Activated naive CD8-positive, alpha-beta T cell treated with anti-CD3 and anti-CD28 coated beads, Interleukin-2, amount 10 ng/mL, durations not matched to agents 7 days and 5 days (primary cell): Measurements from ENCODE around the gene SLC16A1. TPM values are rescaled to one million over a fixed set of nuclear protein-coding genes. Genes with fewer than 3 reads are reported as not detected.

Source experiments
- ATAC-seq: fragments of 150-1000 bp; cut with Tn5 transposase; one replicate; pipeline ENCODE4 v1.10.0; 2021; ENCODE audit warnings: low read depth, moderate library complexity
- POLR2A ChIA-PET: fragments of 350-600 bp; sonication (Branson Sonifier 250); formaldehyde crosslinking; loops from one replicate; lab custom pipeline; 2021; ENCODE audit warnings: antibody characterized with exemption; lab: Charles Lee
- DNase-seq: peaks from one replicate; pipeline ENCODE4 v3.0.0; 2021
- H3K27ac Mint-ChIP-seq: one replicate; pipeline ENCODE4 v1.8.0; 2022; ENCODE audit warnings: mild to moderate bottlenecking, mixed read lengths
- H3K27me3 Mint-ChIP-seq: one replicate; pipeline ENCODE4 v1.8.0; 2022; ENCODE audit warnings: mild to moderate bottlenecking, moderate library complexity, mixed read lengths
- H3K36me3 Mint-ChIP-seq: one replicate; pipeline ENCODE4 v1.8.0; 2021; ENCODE audit warnings: mild to moderate bottlenecking, mixed read lengths
- H3K4me1 Mint-ChIP-seq: one replicate; pipeline ENCODE4 v1.8.0; 2021; ENCODE audit warnings: mixed read lengths
- H3K4me3 Mint-ChIP-seq: one replicate; pipeline ENCODE4 v1.8.0; 2022; ENCODE audit warnings: mild to moderate bottlenecking, moderate library complexity, mixed read lengths
- H3K9me3 Mint-ChIP-seq: one replicate; pipeline ENCODE4 v1.8.0; 2021; ENCODE audit warnings: mixed read lengths
- total RNA-seq, 2 experiments: library from RNA; stranded (reverse); gene quantifications; one replicate each; pipeline ENCODE4 v1.2.3, GENCODE V29; 2021

Gene SLC16A1
- total RNA-seq, 2 experiments from 2014 or later = 31.4 to 35.4 TPM

DNA sequence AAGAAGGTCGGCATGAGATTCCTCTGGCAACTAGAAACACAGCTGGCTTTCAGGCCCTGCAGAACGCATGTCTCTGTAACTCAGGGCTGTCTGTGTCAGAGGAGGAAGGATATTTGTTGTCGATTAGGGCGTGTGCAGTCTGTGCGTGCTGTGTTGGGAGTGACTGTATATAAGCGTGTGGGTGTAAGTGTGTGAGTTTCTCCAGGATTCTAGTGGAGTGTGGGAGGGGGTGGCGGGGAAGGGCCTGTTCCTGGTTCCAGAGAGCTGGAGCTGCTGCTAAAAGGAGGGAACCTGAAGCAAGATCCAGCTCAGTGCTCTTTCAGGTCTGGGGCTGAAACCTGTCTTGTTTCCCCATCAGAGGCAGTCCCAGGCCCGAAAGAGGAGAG is 74.3 kb downstream of the SLC16A1 start:
- no peak overlapping the region for H3K4me3 Mint-ChIP-seq
- peaks cover 31% of the 10 kb centered on the region for H3K27me3 Mint-ChIP-seq
- POLR2A ChIA-PET = interaction anchor here (1.1 to 1.5 kb wide), 2 partner anchors 165 to 191 kb away, joined by 4 read pairs; partner anchors contain the start of gene LRIG2
- no peaks in the 10 kb centered on the region for H3K9me3 Mint-ChIP-seq
- H3K4me1 Mint-ChIP-seq = peaks cover 3% of the 10 kb centered on the region
- ATAC-seq (no peak), DNase-seq (no peak)
- no peaks in the 10 kb centered on the region for H3K36me3 Mint-ChIP-seq
- H3K27ac Mint-ChIP-seq = no peak overlapping the region

DNA sequence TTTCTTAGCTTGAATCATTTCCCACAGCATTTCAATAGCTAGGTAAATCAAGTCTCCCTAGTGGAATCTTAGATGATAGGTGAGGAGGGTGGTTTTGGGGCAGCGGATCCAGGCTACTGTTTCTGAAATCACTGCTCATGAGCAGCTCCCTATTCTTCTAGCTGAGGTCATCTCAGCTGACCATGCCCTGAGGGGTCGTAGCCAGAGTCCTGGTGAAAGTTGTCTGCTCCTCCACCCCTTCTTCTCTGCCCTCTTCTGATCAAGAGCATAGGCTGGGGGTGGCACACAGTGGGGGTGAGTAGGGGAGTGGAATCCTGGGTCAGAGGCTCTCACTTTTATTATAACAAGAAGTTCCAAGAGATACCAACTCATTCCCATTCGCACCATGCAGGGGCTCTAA is 76.2 kb downstream of the SLC16A1 start:
- peaks cover 3% of the 10 kb centered on the region for H3K4me1 Mint-ChIP-seq

DNA sequence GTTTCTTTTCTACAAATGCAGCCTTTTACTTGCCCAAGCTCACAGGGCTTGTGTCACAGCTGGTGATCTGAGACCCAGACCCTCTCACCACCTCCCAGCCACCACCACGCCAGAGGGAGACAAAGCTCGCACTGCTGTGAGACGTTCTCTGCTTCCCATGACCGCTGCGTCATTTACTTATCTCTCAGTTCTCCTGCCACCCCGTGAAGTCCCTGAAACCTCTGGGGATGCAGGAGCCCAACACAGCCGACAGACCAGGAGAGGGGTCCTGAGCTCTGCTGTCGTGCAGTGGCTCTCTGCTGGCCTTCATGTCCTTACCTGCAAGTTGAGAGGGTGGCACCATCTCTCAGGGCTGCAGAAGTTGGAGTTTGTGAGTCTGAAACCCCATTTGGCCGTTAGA is 77.7 kb downstream of the SLC16A1 start:
- H3K27ac Mint-ChIP-seq = no peak overlapping the region

More for the DNA sequence above, 76.2 kb downstream of the SLC16A1 start:
- ATAC-seq = no peak
- no peak overlapping the region for H3K27ac Mint-ChIP-seq
- no peak for DNase-seq
- no peaks in the 10 kb centered on the region for H3K36me3 Mint-ChIP-seq
- H3K27me3 Mint-ChIP-seq = peaks cover 49% of the 10 kb centered on the region
- H3K9me3 Mint-ChIP-seq = no peaks in the 10 kb centered on the region
- POLR2A ChIA-PET = interaction anchor here (1.0 kb wide), 1 partner anchor 193 kb away, joined by 3 read pairs; the partner anchor contains the start of gene LRIG2
- no peak overlapping the region for H3K4me3 Mint-ChIP-seq

DNA sequence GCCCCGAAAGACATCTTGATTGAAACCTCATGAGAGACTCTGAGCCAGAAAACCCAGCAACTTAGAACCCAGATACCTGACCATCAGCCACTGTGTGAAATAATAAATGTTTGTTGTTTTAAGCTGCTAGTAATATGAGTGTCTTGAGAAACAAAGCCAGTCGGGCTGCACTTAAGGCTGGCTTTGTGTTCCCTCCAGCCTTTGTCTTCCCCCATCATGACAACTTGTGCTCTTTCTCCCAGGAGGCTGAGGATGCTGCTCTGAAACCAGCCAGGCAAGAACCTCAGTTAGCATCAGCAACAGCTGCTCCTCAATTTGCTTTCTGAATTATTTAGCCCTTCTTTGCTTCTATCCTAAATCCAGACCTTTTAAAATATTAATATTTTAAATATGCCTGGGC is 78.2 kb downstream of the SLC16A1 start:
- H3K9me3 Mint-ChIP-seq = no peaks in the 10 kb centered on the region
- ATAC-seq (no peak), DNase-seq (no peak)
- H3K27me3 Mint-ChIP-seq = peaks cover 55% of the 10 kb centered on the region
- H3K4me1 Mint-ChIP-seq = peaks cover 6% of the 10 kb centered on the region
- POLR2A ChIA-PET = no interaction called here
- H3K27ac Mint-ChIP-seq = no peak overlapping the region
- H3K4me3 Mint-ChIP-seq = no peak overlapping the region
- no peaks in the 10 kb centered on the region for H3K36me3 Mint-ChIP-seq

More for the DNA sequence above, 77.7 kb downstream of the SLC16A1 start:
- H3K4me3 Mint-ChIP-seq = no peak overlapping the region
- POLR2A ChIA-PET = no interaction called here
- H3K9me3 Mint-ChIP-seq = no peaks in the 10 kb centered on the region
- H3K4me1 Mint-ChIP-seq = peaks cover 6% of the 10 kb centered on the region
- peaks cover 50% of the 10 kb centered on the region for H3K27me3 Mint-ChIP-seq
- ATAC-seq (no peak), DNase-seq (no peak)
- no peaks in the 10 kb centered on the region for H3K36me3 Mint-ChIP-seq

DNA sequence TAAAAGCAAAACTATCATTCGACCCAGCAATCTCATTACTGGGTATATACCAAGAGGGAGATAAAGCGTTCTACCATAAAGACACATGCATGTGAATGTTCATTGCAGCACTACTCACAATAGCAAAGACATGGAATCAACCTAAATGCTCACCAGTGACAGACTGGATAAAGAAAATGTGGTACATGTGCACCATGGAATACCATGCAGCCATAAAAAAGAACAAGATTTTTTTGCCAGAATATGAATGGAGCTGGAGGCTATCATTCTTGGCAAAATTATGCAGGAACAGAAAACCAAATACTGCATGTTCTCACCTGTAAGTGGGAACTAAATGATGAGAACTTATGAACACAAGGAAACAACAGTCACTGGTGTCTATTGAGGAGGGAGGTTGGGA is 79.7 kb downstream of the SLC16A1 start:
- no peak for ATAC-seq
- Mint-ChIP-seq H3K36me3 (no peaks in the 10 kb centered on the region), H3K27ac (no peak overlapping the region), H3K4me3 (no peak overlapping the region), H3K4me1 (peaks cover 8% of the 10 kb centered on the region), H3K9me3 (no peaks in the 10 kb centered on the region), H3K27me3 (peaks cover 64% of the 10 kb centered on the region)
- POLR2A ChIA-PET = no interaction called here
- DNase-seq = no peak

DNA sequence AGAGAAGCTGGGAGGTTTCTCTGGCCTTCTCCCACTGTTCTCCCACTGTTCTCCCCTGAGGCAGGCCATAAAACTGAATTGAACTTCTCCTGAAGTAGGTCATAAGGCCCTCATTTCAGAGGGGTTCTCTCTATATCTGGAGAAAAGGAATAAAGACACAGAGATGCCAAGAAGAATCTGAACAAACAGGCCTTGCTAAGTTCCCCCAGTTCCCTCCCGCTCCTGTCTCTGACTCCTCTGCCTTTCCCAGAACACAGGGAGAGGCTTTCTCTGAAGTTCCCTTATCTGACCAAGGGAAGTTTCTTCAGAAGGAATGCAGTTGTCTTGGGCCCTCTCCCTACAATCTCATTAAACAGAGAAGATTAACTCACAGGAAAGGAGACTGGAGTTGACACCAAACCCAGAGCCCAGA is 83.4 kb downstream of the SLC16A1 start:
- Mint-ChIP-seq H3K27me3 (peaks cover 42% of the 10 kb centered on the region), H3K4me3 (no peak overlapping the region), H3K4me1 (peaks cover 26% of the 10 kb centered on the region), H3K9me3 (no peaks in the 10 kb centered on the region), H3K27ac (no peak overlapping the region), H3K36me3 (peaks cover 2% of the 10 kb centered on the region)
- POLR2A ChIA-PET = no interaction called here
- DNase-seq (no peak), ATAC-seq (no peak)

DNA sequence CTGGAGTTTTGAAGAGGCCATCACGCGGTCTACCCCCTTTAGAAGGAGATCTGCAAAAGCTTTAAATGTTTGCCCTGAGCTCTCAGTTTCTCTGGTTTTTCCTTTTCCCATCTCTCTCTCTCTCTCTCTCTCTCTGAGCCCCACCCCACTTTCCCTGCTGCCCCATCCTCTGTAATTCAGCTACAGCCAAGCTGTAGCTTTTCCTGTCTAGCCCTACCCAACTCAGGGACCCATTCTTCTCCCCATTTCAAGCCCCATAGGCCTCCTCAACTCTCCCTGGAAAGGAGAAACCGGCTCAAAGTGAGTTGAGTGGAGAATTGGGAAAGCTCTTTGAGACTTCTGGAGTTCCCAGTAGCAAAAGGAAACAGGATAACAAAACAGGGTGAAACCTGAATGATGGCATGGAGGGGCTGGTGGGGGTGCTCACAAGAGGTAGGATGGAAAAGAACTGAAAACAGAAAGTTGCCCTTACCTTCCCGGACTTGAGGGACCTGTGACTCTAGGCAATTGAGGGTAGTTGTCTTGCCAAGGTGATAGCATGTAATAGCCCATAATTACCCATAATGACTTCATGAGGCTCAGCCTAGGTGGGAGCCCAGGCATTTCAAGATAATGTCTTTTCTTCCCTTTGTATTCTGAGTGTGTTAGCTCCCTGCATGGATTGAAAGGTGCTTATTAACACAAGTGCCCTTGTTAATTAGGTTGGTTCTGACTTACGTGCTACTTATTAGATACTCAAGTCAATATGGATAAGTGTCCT is 84.9 kb downstream of the SLC16A1 start:
- POLR2A ChIA-PET = no interaction called here
- H3K27me3 Mint-ChIP-seq = peaks cover 30% of the 10 kb centered on the region
- H3K4me3 Mint-ChIP-seq = no peak overlapping the region
- no peak overlapping the region for H3K27ac Mint-ChIP-seq
- peaks cover 26% of the 10 kb centered on the region for H3K4me1 Mint-ChIP-seq
- no peaks in the 10 kb centered on the region for H3K9me3 Mint-ChIP-seq
- no peak for DNase-seq
- H3K36me3 Mint-ChIP-seq = peaks cover 2% of the 10 kb centered on the region
- no peak for ATAC-seq

DNA sequence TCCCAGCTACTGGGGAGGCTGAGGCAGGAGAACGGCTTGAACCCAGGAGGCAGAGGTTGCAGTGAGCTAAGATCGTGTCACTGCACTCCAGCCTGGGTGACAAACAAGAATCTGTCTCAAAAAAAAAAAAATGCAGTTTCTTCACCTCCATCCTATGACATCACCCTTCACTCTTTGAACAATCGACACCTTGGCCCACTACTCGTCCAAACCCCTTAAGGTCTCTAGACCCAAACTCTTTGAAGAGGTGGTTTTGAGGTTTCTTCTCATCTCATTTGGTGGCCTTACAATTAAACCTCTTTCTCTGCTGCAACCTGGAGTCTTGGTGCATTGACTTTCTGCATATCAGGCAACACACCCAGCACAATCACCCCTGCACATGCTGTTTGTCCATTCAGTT is 86.1 kb downstream of the SLC16A1 start:
- peaks cover 2% of the 10 kb centered on the region for H3K36me3 Mint-ChIP-seq
- H3K4me3 Mint-ChIP-seq = peak overlapping the region; percentile 7
- DNase-seq (no peak), ATAC-seq (peak; percentile 57)
- H3K4me1 Mint-ChIP-seq = peaks cover 29% of the 10 kb centered on the region
- H3K27me3 Mint-ChIP-seq = peaks cover 21% of the 10 kb centered on the region
- peak overlapping the region; percentile 34 for H3K27ac Mint-ChIP-seq
- POLR2A ChIA-PET = no interaction called here
- no peaks in the 10 kb centered on the region for H3K9me3 Mint-ChIP-seq

DNA sequence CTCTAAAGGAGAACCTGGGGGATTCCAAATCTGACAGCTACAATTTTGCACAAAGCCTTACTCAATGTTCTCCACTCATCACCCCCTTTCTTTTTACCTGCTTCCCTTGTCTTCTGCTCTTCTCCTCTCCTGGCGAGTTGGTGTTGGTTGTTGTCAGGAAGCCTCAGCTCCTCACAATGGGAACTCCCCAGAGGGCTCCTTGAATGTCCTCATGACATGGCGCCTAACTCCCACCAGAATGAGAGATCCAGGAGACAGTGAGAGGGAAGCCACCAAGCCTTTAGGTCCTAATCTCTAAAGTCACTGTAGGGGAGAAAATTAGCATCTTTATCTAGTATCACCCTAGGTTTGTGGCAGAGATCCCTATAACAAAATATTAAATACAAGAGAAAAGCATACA is 87.8 kb downstream of the SLC16A1 start:
- ATAC-seq (no peak), DNase-seq (no peak)
- no peaks in the 10 kb centered on the region for H3K9me3 Mint-ChIP-seq
- peaks cover 19% of the 10 kb centered on the region for H3K27me3 Mint-ChIP-seq
- H3K4me1 Mint-ChIP-seq = peaks cover 33% of the 10 kb centered on the region
- H3K27ac Mint-ChIP-seq = no peak overlapping the region
- H3K4me3 Mint-ChIP-seq = no peak overlapping the region
- H3K36me3 Mint-ChIP-seq = peaks cover 2% of the 10 kb centered on the region
- POLR2A ChIA-PET = no interaction called here

DNA sequence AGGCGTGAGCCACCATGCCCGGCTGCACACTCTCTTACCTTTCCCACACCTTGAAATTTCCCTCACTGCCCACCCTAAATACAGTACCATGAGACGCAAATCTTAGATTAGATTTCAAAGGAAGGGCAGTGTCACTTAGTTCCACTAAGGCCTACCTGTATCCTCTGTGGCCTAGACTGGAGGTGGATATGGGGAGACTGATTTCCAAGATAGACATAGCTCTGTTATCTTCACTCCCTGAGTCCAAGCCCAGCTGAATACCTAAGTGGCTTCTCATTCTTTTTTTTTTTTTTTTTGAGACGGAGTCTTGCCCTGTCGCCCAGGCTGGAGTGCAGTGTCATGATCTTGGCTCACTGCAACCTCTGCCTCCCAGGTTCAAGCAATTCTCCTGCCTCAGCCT is 89.0 kb downstream of the SLC16A1 start:
- H3K27me3 Mint-ChIP-seq = peaks cover 10% of the 10 kb centered on the region
- H3K27ac Mint-ChIP-seq = no peak overlapping the region
- H3K36me3 Mint-ChIP-seq = peaks cover 2% of the 10 kb centered on the region
- ATAC-seq (no peak), DNase-seq (no peak)
- no peaks in the 10 kb centered on the region for H3K9me3 Mint-ChIP-seq
- no peak overlapping the region for H3K4me3 Mint-ChIP-seq
- POLR2A ChIA-PET = interaction anchor here (0.7 kb wide), 1 partner anchor 358 kb away, joined by 7 read pairs; no protein-coding TSS in a partner anchor
- peaks cover 33% of the 10 kb centered on the region for H3K4me1 Mint-ChIP-seq

DNA sequence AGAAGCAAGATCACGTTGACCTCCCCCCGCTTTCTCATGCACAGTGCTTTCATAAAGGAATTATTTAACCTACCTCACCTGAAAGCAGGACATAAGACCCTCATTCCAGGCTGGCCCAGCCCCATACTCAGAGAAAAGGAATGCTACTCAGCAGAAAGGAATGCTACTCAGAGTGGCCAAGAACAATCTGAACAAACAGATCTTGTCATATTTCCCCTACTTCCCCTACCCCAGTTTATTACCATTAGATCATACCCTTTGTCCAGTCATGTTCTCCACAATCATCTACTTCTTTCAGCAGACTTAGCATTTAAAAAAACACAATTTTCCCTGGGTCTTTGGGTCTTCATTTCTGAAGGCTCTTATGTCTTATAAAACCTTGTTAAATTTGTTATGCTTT is 89.8 kb downstream of the SLC16A1 start:
- H3K4me1 Mint-ChIP-seq = peaks cover 30% of the 10 kb centered on the region
- H3K27me3 Mint-ChIP-seq = peaks cover 5% of the 10 kb centered on the region
- ATAC-seq = no peak
- no peak for DNase-seq
- H3K36me3 Mint-ChIP-seq = peaks cover 2% of the 10 kb centered on the region
- no peaks in the 10 kb centered on the region for H3K9me3 Mint-ChIP-seq
- no peak overlapping the region for H3K27ac Mint-ChIP-seq
- H3K4me3 Mint-ChIP-seq = no peak overlapping the region
- POLR2A ChIA-PET = interaction anchor here (0.6 kb wide), 1 partner anchor 814 kb away, joined by 3 read pairs; no protein-coding TSS in a partner anchor

DNA sequence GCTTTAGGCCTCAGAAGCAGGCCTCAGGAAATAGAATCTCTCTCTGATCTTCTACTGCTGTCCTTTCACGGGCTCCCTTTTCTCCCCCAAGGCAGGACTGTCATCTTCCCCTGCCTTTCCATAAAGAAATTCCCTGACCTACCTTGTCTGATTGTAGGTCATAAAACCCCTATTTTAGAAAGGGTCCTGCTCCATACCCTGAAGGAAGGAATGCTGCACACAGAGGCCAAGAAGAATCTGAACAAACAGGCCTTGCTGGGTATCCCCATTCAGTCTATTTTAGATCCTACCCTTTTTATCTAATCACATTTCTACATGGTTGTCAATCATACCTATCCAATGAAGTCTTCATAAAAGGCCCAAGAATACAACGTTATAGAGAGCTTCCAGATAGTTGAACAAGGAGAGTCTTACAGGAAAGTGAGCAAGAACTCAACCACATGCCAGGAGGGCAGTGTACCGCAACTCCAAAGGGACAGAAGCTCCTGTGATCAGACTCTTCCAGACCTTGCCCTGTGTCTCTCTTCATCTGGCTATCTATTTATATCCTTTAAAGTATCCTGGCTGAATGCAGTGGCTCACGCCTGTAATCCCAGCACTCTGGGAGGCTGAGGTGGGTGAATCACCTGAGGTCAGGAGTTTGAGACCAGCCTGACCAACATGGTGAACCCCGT is 93.1 kb downstream of the SLC16A1 start:
- no peaks in the 10 kb centered on the region for H3K9me3 Mint-ChIP-seq

More for the DNA sequence above, 93.1 kb downstream of the SLC16A1 start:
- no peak overlapping the region for H3K4me3 Mint-ChIP-seq
- no peak overlapping the region for H3K27ac Mint-ChIP-seq
- no peak for ATAC-seq
- POLR2A ChIA-PET = interaction anchor here (0.7 to 1.2 kb wide), 2 partner anchors 32 to 148 kb away, joined by 3 read pairs; partner anchors contain the start of gene PPM1J
- H3K4me1 Mint-ChIP-seq = peaks cover 11% of the 10 kb centered on the region
- H3K27me3 Mint-ChIP-seq = peaks cover 1% of the 10 kb centered on the region
- no peaks in the 10 kb centered on the region for H3K36me3 Mint-ChIP-seq
- no peak for DNase-seq
